PC-3 (cell line): ENCODE data around the gene HOMER3.

Experiments
- CTCF ChIP-seq: fragments of 300-600 bp; sonication (generic); conservative IDR thresholded peaks from 2 replicates; pipeline ENCODE4 v1.5.1; 2017; ENCODE audit warnings: antibody characterized with exemption, low read depth, mild to moderate bottlenecking, low read length
- EZH2 ChIP-seq: fragments of 300-600 bp; sonication (generic); IDR thresholded peaks from one replicate; pipeline ENCODE4 v1.6.1; 2017; ENCODE audit warnings: antibody characterized with exemption, mild to moderate bottlenecking, low read length; ENCODE audit not compliant: unreplicated experiment
- EZH2phosphoT487 ChIP-seq: fragments of 300-600 bp; sonication (generic); IDR thresholded peaks from 2 replicates; pipeline ENCODE4 v1.6.1; 2018; ENCODE audit warnings: mild to moderate bottlenecking, antibody characterized with exemption, low read length, borderline replicate concordance

- no peak for TF ChIP-seq CTCF
- no peak for TF ChIP-seq EZH2phosphoT487
- TF ChIP-seq EZH2 = no peak
Observed at GRCh38 chr19:18900700-18901481, 40.1 kb downstream of the HOMER3 start.
